Measurements from ENCODE around the gene COL6A2. TPM values are rescaled to one million over a fixed set of nuclear protein-coding genes. Genes with fewer than 3 reads are reported as not detected.

Gene COL6A2
- total and polyA plus RNA-seq, 2 of the 4 experiments (the other 2 are of a cell fraction), result 208 to 1,065 TPM

- H4K20me1 ChIP-seq (ENCODE audit: insufficient read depth, low read length), result 0 out of 2 replicates have a peak, but pooled peaks cover 3% of the 10 kb centered on the region
- peaks cover 0 to 9% of the 10 kb centered on the region in 2 experiments; a peak in 2 of 4 replicates for H3K79me1 ChIP-seq (ENCODE audit: low read depth in 1 of 2, low read length in 2 of 2)
- H3K9me1 ChIP-seq (ENCODE audit: insufficient read depth, low read length), result peaks cover 6% of the 10 kb centered on the region
- no peak overlapping the region for H3K56ac ChIP-seq (ENCODE audit: extremely low read depth, insufficient read depth, low read length)
- H2BK15ac ChIP-seq (ENCODE audit: low read depth, low read length), result no peak overlapping the region
- H4K5ac ChIP-seq (ENCODE audit: low read depth, low read length), result no peak overlapping the region
- WGBS, 2 experiments (ENCODE audit: extremely low coverage in 2 of 2, insufficient read length in 1 of 2), result no CpG with 5 or more reads among the region's 1 CpG
- no peak overlapping the region for H2AFZ ChIP-seq (replicated peaks; ENCODE audit: low read length, poor library complexity)
- no peak overlapping the region for H3K4ac ChIP-seq (ENCODE audit: low read depth, low read length)
- no peak overlapping the region for H2AK9ac ChIP-seq (replicated peaks; ENCODE audit: low read depth, low read length, poor library complexity)
- no peak overlapping the region for H3K27ac ChIP-seq (ENCODE audit: insufficient read depth, low read length)
- H3K9ac ChIP-seq (ENCODE audit: low read depth, low read length), result no peak overlapping the region
- ChIA-PET POLR2A (ENCODE audit: unreplicated experiment) (no interaction called here), CTCF (interaction anchor here (0.8 kb wide), 1 partner anchor 51 kb away, joined by 3 read pairs; no protein-coding TSS in a partner anchor)
- no peak overlapping the region for H3K18ac ChIP-seq (ENCODE audit: low read depth, low read length)
- in situ Hi-C loops (cut with MboI; ENCODE audit: low sequenced_read_pairs), result no loop called here
- DNase-seq (no peak), ATAC-seq (ENCODE audit: low read depth) (no peak)
- H2BK5ac ChIP-seq (ENCODE audit: low read depth, low read length, poor library complexity, severe bottlenecking), result no peak overlapping the region
- no peaks in the 10 kb centered on the region for H3K27me3 ChIP-seq (ENCODE audit: control insufficient read depth, insufficient read depth, low read length)
- H2BK120ac ChIP-seq (ENCODE audit: low read depth, low read length), result no peak overlapping the region
- no peak overlapping the region for H3K14ac ChIP-seq (replicated peaks; ENCODE audit: low read depth, low read length)
- no peak overlapping the region for H4K8ac ChIP-seq (ENCODE audit: low read depth in 2 of 2, low read length in 2 of 2)
- no peak overlapping the region for H2AK5ac ChIP-seq (ENCODE audit: low read depth, low read length)
- H3K4me2 ChIP-seq (ENCODE audit: low read depth, low read length), result no peak overlapping the region
- peaks cover 3% of the 10 kb centered on the region; the same call in 1 of the 2 replicates for H3K9me3 ChIP-seq (ENCODE audit: control insufficient read depth, insufficient read depth, low read length)
- dilution Hi-C loops (cut with HindIII; ENCODE audit: low sequenced_read_pairs, unreplicated experiment), result no loop called here
- no peak overlapping the region for H2BK20ac ChIP-seq (ENCODE audit: low read depth, low read length)
- H3K4me1 ChIP-seq (ENCODE audit: control insufficient read depth, insufficient read depth, low read length), result peaks cover 6% of the 10 kb centered on the region
- no peak for TF ChIP-seq POLR2A (IDR thresholded peaks at IDR 0.05; ENCODE audit: low read depth, low read length)
- TF ChIP-seq CHD1 (IDR thresholded peaks at IDR 0.05; ENCODE audit: low read depth, low read length), result no peak
- TF ChIP-seq MAZ (IDR thresholded peaks at IDR 0.05; ENCODE audit: borderline replicate concordance, low read depth, low read length), result no peak
- TF ChIP-seq, protein P1, sequence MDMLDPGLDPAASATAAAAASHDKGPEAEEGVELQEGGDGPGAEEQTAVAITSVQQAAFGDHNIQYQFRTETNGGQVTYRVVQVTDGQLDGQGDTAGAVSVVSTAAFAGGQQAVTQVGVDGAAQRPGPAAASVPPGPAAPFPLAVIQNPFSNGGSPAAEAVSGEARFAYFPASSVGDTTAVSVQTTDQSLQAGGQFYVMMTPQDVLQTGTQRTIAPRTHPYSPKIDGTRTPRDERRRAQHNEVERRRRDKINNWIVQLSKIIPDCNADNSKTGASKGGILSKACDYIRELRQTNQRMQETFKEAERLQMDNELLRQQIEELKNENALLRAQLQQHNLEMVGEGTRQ (IDR thresholded peaks at IDR 0.05; ENCODE audit: low read depth, low read length), result no peak
- no peak for TF ChIP-seq NFE2L2 (IDR thresholded peaks at IDR 0.05; ENCODE audit: low read depth, low read length)
- no peak for TF ChIP-seq RCOR1 (IDR thresholded peaks at IDR 0.05; ENCODE audit: insufficient replicate concordance, low read length)
- TF ChIP-seq RFX5 (IDR thresholded peaks at IDR 0.05; ENCODE audit: low read depth, low read length), result no peak
- no peak for TF ChIP-seq BHLHE40 (IDR thresholded peaks at IDR 0.05; ENCODE audit: low read depth, low read length)
- TF ChIP-seq ELK1 (IDR thresholded peaks at IDR 0.05; ENCODE audit: borderline replicate concordance, low read depth, low read length), result no peak
- TF ChIP-seq RAD21 (IDR thresholded peaks at IDR 0.05; ENCODE audit: low read length), result no peak
- no peak for TF ChIP-seq MAFK (IDR thresholded peaks at IDR 0.05; ENCODE audit: low read depth, low read length)
- TF ChIP-seq CEBPB (IDR thresholded peaks at IDR 0.05; ENCODE audit: low read depth, low read length), result no peak
- TF ChIP-seq, protein P2, sequence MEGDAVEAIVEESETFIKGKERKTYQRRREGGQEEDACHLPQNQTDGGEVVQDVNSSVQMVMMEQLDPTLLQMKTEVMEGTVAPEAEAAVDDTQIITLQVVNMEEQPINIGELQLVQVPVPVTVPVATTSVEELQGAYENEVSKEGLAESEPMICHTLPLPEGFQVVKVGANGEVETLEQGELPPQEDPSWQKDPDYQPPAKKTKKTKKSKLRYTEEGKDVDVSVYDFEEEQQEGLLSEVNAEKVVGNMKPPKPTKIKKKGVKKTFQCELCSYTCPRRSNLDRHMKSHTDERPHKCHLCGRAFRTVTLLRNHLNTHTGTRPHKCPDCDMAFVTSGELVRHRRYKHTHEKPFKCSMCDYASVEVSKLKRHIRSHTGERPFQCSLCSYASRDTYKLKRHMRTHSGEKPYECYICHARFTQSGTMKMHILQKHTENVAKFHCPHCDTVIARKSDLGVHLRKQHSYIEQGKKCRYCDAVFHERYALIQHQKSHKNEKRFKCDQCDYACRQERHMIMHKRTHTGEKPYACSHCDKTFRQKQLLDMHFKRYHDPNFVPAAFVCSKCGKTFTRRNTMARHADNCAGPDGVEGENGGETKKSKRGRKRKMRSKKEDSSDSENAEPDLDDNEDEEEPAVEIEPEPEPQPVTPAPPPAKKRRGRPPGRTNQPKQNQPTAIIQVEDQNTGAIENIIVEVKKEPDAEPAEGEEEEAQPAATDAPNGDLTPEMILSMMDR (conservative IDR thresholded peaks at IDR 0.05; ENCODE audit: low read depth, low read length), result no peak
- no peak for TF ChIP-seq MXI1 (IDR thresholded peaks at IDR 0.05; ENCODE audit: borderline replicate concordance, low read depth, low read length)
- no peak for TF ChIP-seq SMC3 (IDR thresholded peaks at IDR 0.05; ENCODE audit: low read depth, low read length)
- no peak for TF ChIP-seq FOS (IDR thresholded peaks at IDR 0.05; ENCODE audit: low read depth, low read length)
- intact Hi-C loops (cut with micrococcal nuclease), result no loop called here
- H3K4me3 ChIP-seq (ENCODE audit: insufficient read depth, low read depth, low read length), result no peak overlapping the region
- no peak overlapping the region for H3K23ac ChIP-seq (ENCODE audit: low read depth, low read length)
- no peaks in the 10 kb centered on the region for H3K36me3 ChIP-seq (ENCODE audit: control insufficient read depth, insufficient read depth, low read length)
- no peak overlapping the region for H4K91ac ChIP-seq (ENCODE audit: insufficient read depth, low read depth, low read length)
- BruUV-seq (replicated peaks), result no TSS peak
Observed at GRCh38 chr21:46087641-46088040, 10.3 kb upstream of the COL6A2 start.
